CD4-positive, alpha-beta T cell (primary cell): ENCODE results near the gene ACCSL. TPM values are rescaled to one million over a fixed set of nuclear protein-coding genes. Genes with fewer than 3 reads are reported as not detected.

Source experiments
- ATAC-seq: fragments of 200-7000 bp; cut with Tn5 transposase; one replicate; pipeline ENCODE4 v1.10.0; 2022; ENCODE audit warnings: mild to moderate bottlenecking; ENCODE audit not compliant: poor library complexity
- CTCF ChIA-PET: fragments of 350-600 bp; sonication (Branson Sonifier 250); formaldehyde crosslinking; loops from one replicate; lab custom pipeline; 2021; ENCODE audit warnings: antibody characterized with exemption, inconsistent platforms; lab: Charles Lee
- POLR2A ChIA-PET: fragments of 350-600 bp; sonication (Branson Sonifier 250); formaldehyde crosslinking; loops from one replicate; lab custom pipeline; 2021; ENCODE audit warnings: antibody characterized with exemption, inconsistent platforms; lab: Charles Lee
- DNase-seq, 14 experiments: peaks; one replicate each; pipeline ENCODE4 v3.0.0-alpha.2; 2013 to 2020; ENCODE audit warnings: mixed read lengths in 2 of 14
- H3K27ac ChIP-seq, 2 donors: one replicate each; pipeline versions ENCODE4 v1.5.1 to v1.7.0; 2013; ENCODE audit warnings: low read length in 2 of 2, low read depth in 1 of 2, mild to moderate bottlenecking in 1 of 2
- H3K27me3 ChIP-seq, 2 experiments: 1 replicate in 1 of 2; 2 replicates in 1 of 2; pipeline versions ENCODE4 v1.6.1 to v1.7.0; 2013; ENCODE audit warnings: low read length in 2 of 2, control low read depth in 1 of 2, mild to moderate bottlenecking in 1 of 2, moderate library complexity in 1 of 2; ENCODE audit not compliant: insufficient read depth in 2 of 2, control insufficient read depth in 1 of 2
- H3K36me3 ChIP-seq: one replicate; pipeline ENCODE4 v1.6.1; 2013; ENCODE audit warnings: low read length, control low read depth; ENCODE audit not compliant: insufficient read depth
- H3K4me1 ChIP-seq: one replicate; pipeline ENCODE4 v1.6.1; 2013; ENCODE audit warnings: low read length, control low read depth; ENCODE audit not compliant: insufficient read depth
- H3K4me3 ChIP-seq: one replicate; pipeline ENCODE4 v1.5.1; 2013; ENCODE audit warnings: mild to moderate bottlenecking, low read length, moderate library complexity
- H3K9me3 ChIP-seq, 2 experiments: 1 replicate in 1 of 2; 2 replicates in 1 of 2; pipeline versions ENCODE4 v1.6.1 to v1.7.0; 2013; ENCODE audit warnings: low read length in 2 of 2, mild to moderate bottlenecking in 2 of 2, control low read depth in 1 of 2, moderate library complexity in 1 of 2; ENCODE audit not compliant: control insufficient read depth in 1 of 2, insufficient read depth in 1 of 2
- H3K27ac Mint-ChIP-seq: one replicate; pipeline ENCODE4 v1.8.0; 2020; ENCODE audit warnings: mixed read lengths
- H3K27me3 Mint-ChIP-seq: one replicate; pipeline ENCODE4 v1.8.0; 2021; ENCODE audit warnings: mixed read lengths
- H3K36me3 Mint-ChIP-seq: one replicate; pipeline ENCODE4 v1.8.0; 2021; ENCODE audit warnings: low read depth, mixed read lengths
- H3K4me1 Mint-ChIP-seq: one replicate; pipeline ENCODE4 v1.8.0; 2021; ENCODE audit warnings: low read depth, mixed read lengths
- H3K4me3 Mint-ChIP-seq: one replicate; pipeline ENCODE4 v1.8.0; 2020; ENCODE audit warnings: mild to moderate bottlenecking, mixed read lengths
- H3K9me3 Mint-ChIP-seq: one replicate; pipeline ENCODE4 v1.8.0; 2020; ENCODE audit warnings: mixed read lengths
- CTCF ChIP-seq: fragments of 200-600 bp; IDR thresholded peaks from one replicate; pipeline ENCODE4 v1.8.0; 2022; ENCODE audit warnings: antibody characterized with exemption, mild to moderate bottlenecking
- intact Hi-C, 2 experiments: fragments of 100-400 bp; cut with DNase I in 1 of 2; cut with micrococcal nuclease in 1 of 2; formaldehyde crosslinking; loops; one replicate each; pipeline versions ENCODE4 v1.15.1 to v1.9.0; 2023 to 2025; cut with DNase I, micrococcal nuclease
- total RNA-seq, 174 experiments: library from RNA in 2 of 174; stranded (reverse) in 2 of 174; gene quantifications; one replicate each; pipeline ENCODE4 v1.2.3 and lab custom pipeline; 2021 to 2026

The ACCSL gene
- total RNA-seq, 2 experiments from 2014 or later: not detected

- Histone ChIP-seq H3K9me3 (peaks cover 0 to 4% of the 10 kb centered on the region in 2 experiments), H3K4me1 (no peaks in the 10 kb centered on the region), H3K27ac (no peak overlapping the region), H3K27me3 (peaks cover 4 to 15% of the 10 kb centered on the region in 2 experiments), H3K4me3 (no peak overlapping the region), H3K36me3 (no peaks in the 10 kb centered on the region)
- peaks cover 7% of the 10 kb centered on the region for H3K9me3 Mint-ChIP-seq
- H3K36me3 Mint-ChIP-seq: no peaks in the 10 kb centered on the region
- ATAC-seq (no peak), DNase-seq (no peak)
- no peaks in the 10 kb centered on the region for H3K4me1 Mint-ChIP-seq
- H3K4me3 Mint-ChIP-seq: no peak overlapping the region
- no peak overlapping the region for H3K27ac Mint-ChIP-seq
- CTCF ChIA-PET: no interaction called here
- no peak for TF ChIP-seq CTCF
- intact Hi-C loops: no loop called here
- POLR2A ChIA-PET: no interaction called here
- H3K27me3 Mint-ChIP-seq: peaks cover 56% of the 10 kb centered on the region
Observed at GRCh38 chr11:44028816-44029506, 18.8 kb upstream of the ACCSL start.

GRCh38 chr11:44029507-44029845 is 18.3 kb upstream of the ACCSL start:
- Histone ChIP-seq H3K4me1 (no peaks in the 10 kb centered on the region), H3K4me3 (no peak overlapping the region), H3K9me3 (peaks cover 0 to 4% of the 10 kb centered on the region in 2 experiments), H3K27ac (no peak overlapping the region), H3K27me3 (peaks cover 4 to 15% of the 10 kb centered on the region in 2 experiments), H3K36me3 (no peaks in the 10 kb centered on the region)
- no peak overlapping the region for H3K27ac Mint-ChIP-seq
- DNase-seq (no peak), ATAC-seq (no peak)
- H3K36me3 Mint-ChIP-seq: no peaks in the 10 kb centered on the region
- no peaks in the 10 kb centered on the region for H3K4me1 Mint-ChIP-seq
- intact Hi-C loops: no loop called here
- H3K9me3 Mint-ChIP-seq: peaks cover 5% of the 10 kb centered on the region
- CTCF ChIA-PET: no interaction called here
- H3K4me3 Mint-ChIP-seq: no peak overlapping the region
- peaks cover 51% of the 10 kb centered on the region for H3K27me3 Mint-ChIP-seq
- no peak for TF ChIP-seq CTCF
- POLR2A ChIA-PET: no interaction called here

GRCh38 chr11:44029977-44030911 is 17.5 kb upstream of the ACCSL start:
- H3K36me3 Mint-ChIP-seq: no peaks in the 10 kb centered on the region
- Histone ChIP-seq H3K9me3 (peaks cover 0 to 4% of the 10 kb centered on the region in 2 experiments), H3K36me3 (no peaks in the 10 kb centered on the region), H3K4me1 (no peaks in the 10 kb centered on the region), H3K27ac (no peak overlapping the region), H3K27me3 (peaks cover 4 to 15% of the 10 kb centered on the region in 2 experiments), H3K4me3 (no peak overlapping the region)
- CTCF ChIA-PET: no interaction called here
- DNase-seq (no peak), ATAC-seq (no peak)
- H3K9me3 Mint-ChIP-seq: peaks cover 5% of the 10 kb centered on the region
- H3K27ac Mint-ChIP-seq: no peak overlapping the region
- no peak for TF ChIP-seq CTCF
- POLR2A ChIA-PET: no interaction called here
- peaks cover 48% of the 10 kb centered on the region for H3K27me3 Mint-ChIP-seq
- intact Hi-C loops: no loop called here
- no peaks in the 10 kb centered on the region for H3K4me1 Mint-ChIP-seq
- H3K4me3 Mint-ChIP-seq: no peak overlapping the region
